ENCODE data around the gene FLT3. TPM values are rescaled to one million over a fixed set of nuclear protein-coding genes. Genes with fewer than 3 reads are reported as not detected.

The FLT3 gene
- total and polyA plus RNA-seq, 10 of the 15 experiments (the other 5 are each of a cell fraction or from before 2014, with no cell fraction given) = 0.04 to 0.19 (median 0.11) TPM; not detected in 1

- in situ Hi-C loops (cut with MboI) (no loop called here), intact Hi-C loops (cut with micrococcal nuclease; ENCODE audit: unreplicated experiment) (loop anchor here (10.0 kb wide), 1 partner anchor 598 kb away; the partner anchor contains the start of gene POMP)
- no peaks in the 10 kb centered on the region for H4K20me1 ChIP-seq (ENCODE audit: control insufficient read depth, insufficient read depth)
- no peaks in the 10 kb centered on the region for H3K36me3 ChIP-seq (ENCODE audit: control insufficient read depth in 2 of 2, insufficient read depth in 2 of 2, low read length in 1 of 2)
- peak overlapping the region; percentile 50 for H2AFZ ChIP-seq (ENCODE audit: control insufficient read depth, low read depth, low read length)
- WGBS (ENCODE audit: insufficient coverage, insufficient replicate concordance, low lambda C conversion rate, missing lambda C conversion rate) = under 1% methylated on average over 13 of the region's 13 CpGs
- RAD21 ChIA-PET (ENCODE audit: unreplicated experiment) = interaction anchor here (0.7 to 1.5 kb wide), 8 partner anchors 8 to 579 kb away, joined by 3 to 7 read pairs (median 4); no protein-coding TSS in a partner anchor
- SMC1A ChIA-PET (ENCODE audit: uncharacterized antibody, unreplicated experiment) = interaction anchor here (0.7 to 3.8 kb wide), 14 partner anchors 8 to 268 kb away, joined by 3 to 18 read pairs (median 4); no protein-coding TSS in a partner anchor
- FAIRE-seq (peak; percentile 74), ATAC-seq (peak; percentile 88), DNase-seq (ENCODE audit: low read depth, low spot score) (no peak)
- H3K9ac ChIP-seq (ENCODE audit: control insufficient read depth, insufficient read depth, low read length) = no peak overlapping the region; the same call in 1 of the 2 replicates
- H3K4me3 ChIP-seq = no peak overlapping the region; the same call in 1 of the 2 replicates
- POLR2A ChIA-PET = interaction anchor here (1.0 to 1.2 kb wide), 3 partner anchors 19 to 27 kb away, joined by 3 to 5 read pairs (median 3); no protein-coding TSS in a partner anchor
- H3K79me2 ChIP-seq (ENCODE audit: control insufficient read depth, insufficient read depth, low read length) = no peaks in the 10 kb centered on the region
- no TSS peak for BruUV-seq (replicated peaks)
- CTCF ChIA-PET = interaction anchor here (0.8 to 1.9 kb wide), 6 partner anchors 9 to 251 kb away, joined by 3 to 5 read pairs (median 4); no protein-coding TSS in a partner anchor
- H3K4me1 ChIP-seq (ENCODE audit: control insufficient read depth, insufficient read depth, low read length) = peaks cover 19% of the 10 kb centered on the region
- 0 out of 2 replicates have a peak overlapping the region, but pooled peaks have one; percentile 37 for H3K27ac ChIP-seq (ENCODE audit: control insufficient read depth, insufficient read depth)
- no peaks in the 10 kb centered on the region for H3K9me3 ChIP-seq (replicated peaks; ENCODE audit: control insufficient read depth, insufficient read depth, low read length)
- peak overlapping the region; percentile 73 for H3K4me2 ChIP-seq (ENCODE audit: control insufficient read depth, insufficient read depth)
- no peaks in the 10 kb centered on the region for H3K27me3 ChIP-seq (replicated peaks in 1 of 2; ENCODE audit: control insufficient read depth in 2 of 2, insufficient read depth in 2 of 2, low read length in 1 of 2)
- TF ChIP-seq SMAD5 (IDR thresholded peaks at IDR 0.05; ENCODE audit: low read depth) = no peak
- no peak for TF ChIP-seq BCL3 (IDR thresholded peaks at IDR 0.05; ENCODE audit: borderline replicate concordance, insufficient read depth, low read depth, low read length, poor library complexity, severe bottlenecking)
- TF ChIP-seq IRF4 (IDR thresholded peaks at IDR 0.05; ENCODE audit: low read depth, low read length) = no peak
- TF ChIP-seq HSF1 (IDR thresholded peaks at IDR 0.05; ENCODE audit: low read depth, low read length) = no peak
- 0 out of 4 replicates have a peak, but pooled peaks of 1 of the 2 experiments have one; percentile 59 for TF ChIP-seq ETV6 (conservative IDR thresholded peaks at IDR 0.05 in 1 of 2, IDR thresholded peaks at IDR 0.05 in 1 of 2; ENCODE audit: borderline replicate concordance in 1 of 2, low read depth in 1 of 2)
- no peak for TF ChIP-seq CHD1 (IDR thresholded peaks at IDR 0.05; ENCODE audit: low read depth, low read length)
- peak in 1 of 2 experiments; percentile 61; a peak in 1 of 4 replicates for TF ChIP-seq EP300 (IDR thresholded peaks at IDR 0.05; ENCODE audit: borderline replicate concordance in 1 of 2, control insufficient read depth in 1 of 2, low read depth in 2 of 2, low read length in 2 of 2)
- TF ChIP-seq SPI1 (IDR thresholded peaks at IDR 0.05; ENCODE audit: borderline replicate concordance, insufficient read depth, low read depth, low read length) = peak; percentile 65
- peak; percentile 54; the same call in 1 of the 2 replicates for TF ChIP-seq DPF2 (IDR thresholded peaks at IDR 0.05)
- no peak for TF ChIP-seq RAD51 (IDR thresholded peaks at IDR 0.05)
- TF ChIP-seq MTA3 (IDR thresholded peaks at IDR 0.05; ENCODE audit: borderline replicate concordance, low read length) = 0 out of 2 replicates have a peak, but pooled peaks have one; percentile 54
- TF ChIP-seq IKZF1 (conservative IDR thresholded peaks at IDR 0.05) = peak; percentile 71
- peak; percentile 31; the same call in 1 of the 2 replicates for TF ChIP-seq BCL11A (IDR thresholded peaks at IDR 0.05; ENCODE audit: low read depth, low read length)
- TF ChIP-seq SKIL (IDR thresholded peaks at IDR 0.05; ENCODE audit: low read depth, poor library complexity, severe bottlenecking) = peak; percentile 24
Observed at GRCh38 chr13:28056970-28057712, 43.2 kb downstream of the FLT3 start.
